Vagina (tissue), 2 donors: ENCODE results near the gene GAREM1. TPM values are rescaled to one million over a fixed set of nuclear protein-coding genes. Genes with fewer than 3 reads are reported as not detected.

Source experiments
- DNase-seq, 2 donors: peaks; one replicate each; pipeline ENCODE4 v3.0.0-alpha.2; 2017; ENCODE audit errors: extremely low spot score in 2 of 2
- H3K27ac ChIP-seq: fragments of 200-600 bp; sonication (generic); one replicate; pipeline ENCODE4 v1.5.1; 2019
- H3K27me3 ChIP-seq: fragments of 200-600 bp; sonication (generic); one replicate; pipeline ENCODE4 v1.5.1; 2019
- H3K36me3 ChIP-seq, 2 donors: fragments of 200-600 bp; sonication (generic); one replicate each; pipeline ENCODE4 v1.5.1; 2017 to 2019
- H3K4me1 ChIP-seq: fragments of 200-600 bp; sonication (generic); one replicate; pipeline ENCODE4 v1.5.1; 2019
- H3K4me3 ChIP-seq, 2 donors: fragments of 200-600 bp; sonication (generic); 1 replicate in 1 of 2; 2 replicates in 1 of 2; pipeline ENCODE4 v1.5.1; 2016 to 2019
- H3K9me3 ChIP-seq: fragments of 200-600 bp; sonication (generic); one replicate; pipeline ENCODE4 v1.5.1; 2019
- CTCF ChIP-seq, 3 experiments: fragments of 450-650 bp in 2 of 3; fragments of 200-600 bp in 1 of 3; sonication (generic) in 1 of 3; IDR thresholded peaks; one replicate each; pipeline ENCODE4 v1.5.1; 2017 to 2019; ENCODE audit warnings: antibody characterized with exemption in 3 of 3, mild to moderate bottlenecking in 2 of 3, moderate library complexity in 2 of 3
- POLR2A ChIP-seq, 2 donors: fragments of 450-650 bp; IDR thresholded peaks; one replicate each; pipeline ENCODE4 v1.6.1; 2017; ENCODE audit warnings: antibody characterized with exemption in 2 of 2, mild to moderate bottlenecking in 2 of 2, moderate library complexity in 2 of 2
- POLR2AphosphoS5 ChIP-seq, 2 donors: sonication (generic); formaldehyde crosslinking; IDR thresholded peaks; one replicate each; pipeline ENCODE4 v1.9.0; 2017; ENCODE audit warnings: antibody characterized with exemption in 2 of 2, mild to moderate bottlenecking in 2 of 2, low read depth in 1 of 2; ENCODE audit not compliant: insufficient read depth in 1 of 2
- intact Hi-C: fragments of 100-400 bp; cut with DNase I; formaldehyde crosslinking; loops from one replicate; pipeline ENCODE4 v1.15.1; 2023
- total RNA-seq: library from RNA; depleted of rRNA; stranded (reverse); fragments of >200 nt; gene quantifications from one replicate; pipeline ENCODE4 v1.2.3, GENCODE V29; 2016

Gene GAREM1
- total RNA-seq, 1 donor from 2014 or later, result 15.7 TPM

- H3K27ac ChIP-seq, result peak overlapping the region; percentile 85
- DNase-seq, result no peak
- no peaks in the 10 kb centered on the region for H3K27me3 ChIP-seq
- intact Hi-C loops, result loop anchor here (10.0 kb wide), 1 partner anchor 175 kb away; no protein-coding TSS in a partner anchor
- H3K9me3 ChIP-seq, result no peaks in the 10 kb centered on the region
- no peak for TF ChIP-seq POLR2A (IDR thresholded peaks at IDR 0.05)
- TF ChIP-seq CTCF (IDR thresholded peaks at IDR 0.05), result no peak
- TF ChIP-seq POLR2AphosphoS5 (IDR thresholded peaks at IDR 0.05; ENCODE audit: insufficient read depth in 1 of 2, low read depth in 1 of 2), result no peak
- H3K4me3 ChIP-seq, result peak overlapping the region; percentile 68 to 81
- no peaks in the 10 kb centered on the region for H3K36me3 ChIP-seq
- H3K4me1 ChIP-seq, result peaks cover 26% of the 10 kb centered on the region
Measured at GRCh38 chr18:32469691-32470459, 807 bp downstream of the GAREM1 start.

GRCh38 chr18:32469190-32469651 is 1.5 kb downstream of the GAREM1 start:
- Histone ChIP-seq H3K36me3 (no peaks in the 10 kb centered on the region), H3K27me3 (no peaks in the 10 kb centered on the region), H3K4me3 (peak overlapping the region; percentile 68 to 81), H3K9me3 (no peaks in the 10 kb centered on the region), H3K4me1 (peaks cover 26% of the 10 kb centered on the region), H3K27ac (peak overlapping the region; percentile 85)
- DNase-seq, result no peak
- TF ChIP-seq POLR2AphosphoS5 (IDR thresholded peaks at IDR 0.05; ENCODE audit: insufficient read depth in 1 of 2, low read depth in 1 of 2), result no peak
- no peak for TF ChIP-seq POLR2A (IDR thresholded peaks at IDR 0.05)
- TF ChIP-seq CTCF (IDR thresholded peaks at IDR 0.05), result peak in 1 of 3 experiments; percentile 12
- intact Hi-C loops, result no loop called here

- Histone ChIP-seq H3K4me3 (peak overlapping the region; percentile 68 to 81), H3K36me3 (no peaks in the 10 kb centered on the region), H3K27me3 (no peaks in the 10 kb centered on the region), H3K9me3 (no peaks in the 10 kb centered on the region), H3K4me1 (peaks cover 26% of the 10 kb centered on the region), H3K27ac (peak overlapping the region; percentile 85)
- no peak for TF ChIP-seq POLR2A (IDR thresholded peaks at IDR 0.05)
- intact Hi-C loops, result no loop called here
- DNase-seq, result no peak
Measured at GRCh38 chr18:32468147-32468845, 2.4 kb downstream of the GAREM1 start.

GRCh38 chr18:32461709-32462272 is 8.9 kb downstream of the GAREM1 start:
- no peaks in the 10 kb centered on the region for H3K9me3 ChIP-seq
- TF ChIP-seq CTCF (IDR thresholded peaks at IDR 0.05) (no peak), POLR2AphosphoS5 (IDR thresholded peaks at IDR 0.05; ENCODE audit: insufficient read depth in 1 of 2, low read depth in 1 of 2) (no peak), POLR2A (IDR thresholded peaks at IDR 0.05) (no peak)
- DNase-seq, result no peak
- intact Hi-C loops, result no loop called here
- no peaks in the 10 kb centered on the region for H3K27me3 ChIP-seq
- H3K36me3 ChIP-seq, result no peaks in the 10 kb centered on the region
- H3K4me1 ChIP-seq, result peaks cover 4% of the 10 kb centered on the region
- H3K4me3 ChIP-seq, result no peak overlapping the region
- no peak overlapping the region for H3K27ac ChIP-seq

GRCh38 chr18:32460171-32460731 is 10.4 kb downstream of the GAREM1 start:
- Histone ChIP-seq H3K27ac (no peak overlapping the region), H3K36me3 (no peaks in the 10 kb centered on the region), H3K9me3 (no peaks in the 10 kb centered on the region), H3K27me3 (no peaks in the 10 kb centered on the region), H3K4me1 (peaks cover 6% of the 10 kb centered on the region), H3K4me3 (no peak overlapping the region)
- intact Hi-C loops, result no loop called here
- no peak for TF ChIP-seq POLR2A (IDR thresholded peaks at IDR 0.05)
- TF ChIP-seq CTCF (IDR thresholded peaks at IDR 0.05), result no peak
- no peak for TF ChIP-seq POLR2AphosphoS5 (IDR thresholded peaks at IDR 0.05; ENCODE audit: insufficient read depth in 1 of 2, low read depth in 1 of 2)
- no peak for DNase-seq
